ENCODE results near the gene CRHR2.

Gene CRHR2

DNA sequence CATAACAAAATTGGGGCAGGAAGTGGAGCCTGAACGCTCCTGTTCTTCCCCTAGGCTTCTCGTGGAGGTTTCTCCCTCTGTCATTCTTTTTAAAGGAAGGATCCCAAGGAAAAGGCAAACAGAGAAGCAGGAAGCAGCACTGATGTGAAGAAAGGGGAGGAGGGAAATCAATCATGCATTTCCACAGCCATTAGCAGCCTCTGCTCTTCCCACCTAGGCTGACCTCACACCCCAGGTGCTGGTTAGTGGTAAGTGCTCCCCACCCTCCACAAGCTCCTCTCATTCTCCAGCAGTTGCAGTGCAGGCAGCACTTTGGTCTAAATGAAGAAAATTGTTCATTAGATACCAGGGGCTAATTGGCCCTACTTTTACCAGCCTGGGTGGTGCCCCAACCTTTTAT is 2.6 kb downstream of the CRHR2 start:
- no peak for DNase-seq (ENCODE audit: low spot score)

DNA sequence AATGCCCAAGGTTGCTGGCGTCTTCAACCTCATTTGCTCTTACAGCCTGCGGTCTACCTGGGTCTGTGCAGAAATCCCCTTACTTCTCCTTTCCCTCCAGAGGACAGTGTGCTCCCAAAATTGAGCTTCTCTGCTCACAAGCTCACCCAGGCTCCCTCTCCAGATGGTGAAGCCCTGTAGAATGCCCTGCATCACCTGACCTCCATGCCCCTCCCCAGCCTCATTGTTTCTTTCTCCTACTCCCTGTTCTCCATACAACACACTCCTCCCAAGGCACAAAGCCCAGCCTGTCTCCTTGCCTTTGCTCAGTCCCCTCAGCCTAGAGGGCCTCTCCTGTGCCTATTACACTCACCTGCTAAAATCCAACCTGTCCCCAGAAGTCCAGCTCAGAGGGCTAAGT is 3.5 kb downstream of the CRHR2 start:
- DNase-seq (ENCODE audit: low spot score) = no peak

GRCh38 chr7:30674876-30675275 is 7.4 kb downstream of the CRHR2 start:
- DNase-seq (ENCODE audit: low spot score) = no peak

- DNase-seq (ENCODE audit: low spot score) = no peak
Observed at GRCh38 chr7:30674420-30674819, 7.8 kb downstream of the CRHR2 start.

DNA sequence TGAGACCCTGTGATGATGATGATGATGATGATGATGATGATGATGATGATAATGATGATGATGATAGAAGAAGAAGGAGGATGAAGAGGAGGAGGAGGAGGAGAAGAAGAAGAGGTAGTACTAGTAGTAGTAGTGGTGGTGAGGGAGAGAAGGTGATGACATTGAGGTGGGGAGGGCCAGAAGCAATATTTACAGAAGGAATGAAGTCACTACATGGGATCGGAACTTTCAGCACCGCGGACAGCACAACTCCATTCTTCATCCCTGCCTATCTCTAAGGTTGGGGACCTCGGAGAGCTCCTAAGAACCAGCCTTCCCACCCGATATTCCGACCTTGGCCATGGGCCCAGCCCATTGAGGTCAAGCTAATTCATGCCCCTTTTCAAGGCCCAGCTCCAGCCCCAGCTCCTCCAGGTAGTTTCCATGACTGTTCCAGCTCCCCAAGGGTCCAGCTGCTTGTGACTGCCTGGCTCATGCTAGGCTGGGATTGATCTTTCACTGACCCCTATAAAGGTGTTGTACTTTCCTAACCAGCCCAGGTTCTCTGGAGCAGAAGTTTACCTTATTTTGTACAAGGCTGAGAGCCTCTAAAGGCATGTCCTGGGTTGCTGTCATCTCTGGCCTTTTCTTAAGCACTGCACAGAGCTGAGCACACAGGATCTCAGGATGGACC is 10.3 kb downstream of the CRHR2 start:
- peak; percentile 64 for DNase-seq (ENCODE audit: low spot score)

DNA sequence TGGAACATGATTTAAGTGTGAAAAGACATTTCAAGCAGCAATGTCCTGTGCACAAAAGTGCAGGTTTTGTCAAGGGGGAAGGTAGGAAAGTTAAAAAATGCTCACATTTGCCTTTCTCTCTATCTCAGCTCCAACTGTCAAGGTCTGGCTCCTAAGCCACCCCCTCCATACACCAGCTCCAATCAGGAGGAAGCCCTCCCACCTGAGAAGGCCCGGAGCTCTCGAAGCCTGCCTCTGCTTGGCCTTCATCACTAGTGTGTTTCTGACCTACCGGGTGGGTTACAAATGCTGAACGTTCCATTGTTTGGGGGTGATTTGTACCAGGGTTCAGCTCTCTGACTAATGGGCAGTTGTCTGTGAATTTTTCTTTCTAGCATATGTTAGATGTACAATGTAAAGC is 14.2 kb downstream of the CRHR2 start:
- DNase-seq (ENCODE audit: low spot score) = no peak

- no peak for DNase-seq (ENCODE audit: low spot score)
Observed at GRCh38 chr7:30667172-30667571, 15.1 kb downstream of the CRHR2 start.

- DNase-seq (ENCODE audit: low spot score) = no peak
Observed at GRCh38 chr7:30665449-30665848, 16.8 kb downstream of the CRHR2 start.

- no peak for DNase-seq (ENCODE audit: low spot score)
Observed at GRCh38 chr7:30665043-30665442, 17.2 kb downstream of the CRHR2 start.

- no peak for DNase-seq (ENCODE audit: low spot score)
Observed at GRCh38 chr7:30664184-30664885, 17.9 kb downstream of the CRHR2 start.

DNA sequence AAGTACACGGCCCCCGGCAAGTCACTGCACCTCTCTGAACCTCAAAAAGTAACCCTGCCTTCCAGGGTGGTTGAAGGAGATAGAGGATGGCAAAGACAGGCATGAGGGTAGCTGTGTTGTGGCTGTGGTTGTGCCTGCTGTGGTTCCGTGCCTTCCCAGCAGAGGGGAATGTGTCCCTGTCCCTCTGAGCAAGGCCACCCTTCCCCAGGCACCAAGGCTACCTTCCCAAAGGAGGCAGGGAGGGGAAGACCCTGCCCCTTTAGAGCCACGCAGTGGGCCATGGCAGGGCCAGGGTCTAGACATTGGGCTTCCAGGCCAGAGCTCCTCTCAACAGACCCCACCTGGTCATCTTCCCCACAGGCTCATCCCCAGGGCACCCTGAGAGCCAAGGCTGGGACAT is 18.8 kb downstream of the CRHR2 start:
- DNase-seq (ENCODE audit: low spot score) = no peak

DNA sequence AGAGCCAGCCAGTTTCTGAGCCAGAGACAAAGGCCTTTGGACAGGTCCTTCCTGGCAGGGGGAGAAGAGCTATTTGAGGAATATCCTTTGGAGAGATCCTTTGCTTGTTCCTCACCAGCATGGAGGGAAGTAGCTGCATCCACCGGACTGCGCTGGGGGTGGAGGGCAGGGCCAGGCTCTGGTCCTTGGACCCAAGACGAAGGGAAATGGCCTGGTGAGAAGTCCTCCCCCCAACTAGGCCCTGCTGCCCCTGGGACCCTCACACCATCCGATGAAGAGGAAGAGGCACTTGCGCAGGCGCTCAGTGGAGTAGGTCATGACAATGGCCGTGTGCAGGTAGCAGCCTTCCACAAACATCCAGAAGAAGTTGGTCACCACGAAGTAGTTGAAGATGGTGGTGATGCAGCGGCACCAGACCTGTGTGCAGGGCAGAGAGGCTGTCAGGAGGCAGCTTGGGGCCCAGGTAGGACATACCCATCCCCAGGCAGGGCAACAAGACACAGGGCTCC is 19.8 kb downstream of the CRHR2 start:
- DNase-seq (ENCODE audit: low spot score) = no peak

DNA sequence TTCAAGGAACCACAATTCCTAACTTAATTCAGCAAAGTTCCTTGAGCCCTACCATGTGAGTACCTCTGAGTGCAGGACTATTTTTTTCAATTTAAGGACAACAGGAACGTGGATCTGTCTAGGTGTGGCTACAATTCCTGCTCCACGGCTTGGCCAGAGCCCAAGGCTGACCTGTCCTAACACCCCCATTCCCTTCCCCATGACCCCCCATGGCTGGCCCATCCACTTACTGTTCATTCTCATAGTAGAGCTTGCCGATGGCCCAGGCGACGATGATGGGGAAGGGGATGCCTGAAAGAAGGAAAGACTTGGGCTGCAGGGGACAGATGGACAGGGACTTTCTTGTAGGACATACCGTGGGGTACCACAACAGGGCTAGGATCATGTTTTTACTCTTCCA is 20.3 kb downstream of the CRHR2 start:
- no peak for DNase-seq (ENCODE audit: low spot score)

GRCh38 chr7:30660331-30661255 is 21.7 kb downstream of the CRHR2 start:
- DNase-seq (ENCODE audit: low spot score) = no peak

- DNase-seq (ENCODE audit: low spot score) = no peak
Observed at GRCh38 chr7:30659312-30659711, 22.9 kb downstream of the CRHR2 start.

GRCh38 chr7:30658479-30659074 is 23.7 kb downstream of the CRHR2 start:
- no peak for DNase-seq (ENCODE audit: low spot score)

- DNase-seq (ENCODE audit: low spot score) = no peak
Observed at GRCh38 chr7:30657131-30657530, 25.1 kb downstream of the CRHR2 start.

- DNase-seq (ENCODE audit: low spot score) = no peak
Observed at GRCh38 chr7:30656006-30656957, 26.0 kb downstream of the CRHR2 start.

- no peak for DNase-seq (ENCODE audit: low spot score)
Observed at GRCh38 chr7:30655096-30655970, 26.9 kb downstream of the CRHR2 start.

All from SW480 (cell line).